ENCODE results near the gene GTF2H2.
"Not testable (repeated sequence)": the region's sequence is repeated elsewhere in the genome, so short reads cannot be mapped to it uniquely, and the experiment has no call there.

Gene GTF2H2

GRCh38 chr5:71018376-71019005 lies 49.0 kb downstream of the GTF2H2 start:
- not testable (repeated sequence) for DNase-seq (ENCODE audit: low read depth); H3K4me3 ChIP-seq (ENCODE audit: low read depth, low read length)

GRCh38 chr5:71014176-71014575 lies 53.3 kb downstream of the GTF2H2 start:
- no peak overlapping the region for H3K4me3 ChIP-seq (ENCODE audit: low read depth, low read length)
- TF ChIP-seq MAX (IDR thresholded peaks at IDR 0.05; ENCODE audit: low read depth, low read length) (no peak), MYC (IDR thresholded peaks at IDR 0.05; ENCODE audit: low read depth, low read length) (no peak), POLR2A (IDR thresholded peaks at IDR 0.05; ENCODE audit: extremely low read depth, insufficient read length) (no peak), CTCF (IDR thresholded peaks at IDR 0.05; ENCODE audit: low read depth, low read length) (no peak)

GRCh38 chr5:71013575-71013974 lies 53.9 kb downstream of the GTF2H2 start:
- DNase-seq (ENCODE audit: low read depth): peak; percentile 51
- TF ChIP-seq CTCF (IDR thresholded peaks at IDR 0.05; ENCODE audit: low read depth, low read length) (no peak), MAX (IDR thresholded peaks at IDR 0.05; ENCODE audit: low read depth, low read length) (no peak), MYC (IDR thresholded peaks at IDR 0.05; ENCODE audit: low read depth, low read length) (no peak), POLR2A (IDR thresholded peaks at IDR 0.05; ENCODE audit: extremely low read depth, insufficient read length) (no peak)
- no peak overlapping the region for H3K4me3 ChIP-seq (ENCODE audit: low read depth, low read length)

More at GRCh38 chr5:71014176-71014575, 53.3 kb downstream of the GTF2H2 start:
- DNase-seq (ENCODE audit: low read depth): no peak

GRCh38 chr5:71011194-71011792 lies 56.2 kb downstream of the GTF2H2 start:
- H3K4me3 ChIP-seq (ENCODE audit: low read depth, low read length): no peak overlapping the region
- no peak for DNase-seq (ENCODE audit: low read depth)
- TF ChIP-seq MAX (IDR thresholded peaks at IDR 0.05; ENCODE audit: low read depth, low read length): no peak
- no peak for TF ChIP-seq CTCF (IDR thresholded peaks at IDR 0.05; ENCODE audit: low read depth, low read length)
- TF ChIP-seq POLR2A (IDR thresholded peaks at IDR 0.05; ENCODE audit: extremely low read depth, insufficient read length): no peak
- no peak for TF ChIP-seq MYC (IDR thresholded peaks at IDR 0.05; ENCODE audit: low read depth, low read length)

GRCh38 chr5:71006983-71007382 lies 60.5 kb downstream of the GTF2H2 start:
- DNase-seq (ENCODE audit: low read depth); H3K4me3 ChIP-seq (ENCODE audit: low read depth, low read length): not testable (repeated sequence)

Measured in NB4 (cell line).